PC-3 (cell line): ENCODE data around the gene PRKAR1B. TPM values are rescaled to one million over a fixed set of nuclear protein-coding genes. Genes with fewer than 3 reads are reported as not detected.
"Not testable (repeated sequence)": the region's sequence is repeated elsewhere in the genome, so short reads cannot be mapped to it uniquely, and the experiment has no call there.

ENCODE experiments used
- ATAC-seq: fragments of 200-7000 bp; cut with Tn5 transposase; 2 replicates; pipeline ENCODE4 v1.9.1; 2020; ENCODE audit warnings: mild to moderate bottlenecking, moderate library complexity
- BruUV-seq: library from RNA; stranded (reverse); fragments of 400-500 nt; replicated peaks from 2 replicates; lab custom pipeline; 2021; lab: Mats Ljungman, UMichigan
- CTCF ChIA-PET: fragments of 300-600 bp; sonication (Branson Sonifier 250); formaldehyde crosslinking; loops from one replicate; lab custom pipeline; 2022; ENCODE audit warnings: antibody characterized with exemption; lab: Charles Lee
- POLR2A ChIA-PET: fragments of 300-600 bp; sonication (Branson Sonifier 250); formaldehyde crosslinking; loops from one replicate; lab custom pipeline; 2022; ENCODE audit warnings: antibody characterized with exemption; ENCODE audit not compliant: unreplicated experiment; lab: Charles Lee
- DNase-seq: peaks from one replicate; pipeline ENCODE4 v3.0.0-alpha.2; 2015
- H2AFZ ChIP-seq: fragments of 300-600 bp; sonication (generic); 2 replicates; pipeline ENCODE4 v1.6.0; 2016; ENCODE audit warnings: antibody characterized with exemption, low read length
- H3F3A ChIP-seq: fragments of 300-600 bp; sonication (generic); one replicate; pipeline ENCODE4 v1.6.0; 2017; ENCODE audit warnings: antibody characterized with exemption, low read length, control low read depth, mild to moderate bottlenecking; ENCODE audit not compliant: unreplicated experiment
- H3K27ac ChIP-seq: fragments of 300-600 bp; sonication (generic); 2 replicates; pipeline ENCODE4 v1.5.1; 2016; ENCODE audit warnings: mild to moderate bottlenecking, low read length
- H3K27me3 ChIP-seq: fragments of 300-600 bp; sonication (generic); 2 replicates; pipeline ENCODE4 v1.6.1; 2016; ENCODE audit warnings: low read length, mixed read lengths
- H3K36me3 ChIP-seq: fragments of 300-600 bp; sonication (generic); 2 replicates; pipeline ENCODE4 v1.6.1; 2016; ENCODE audit warnings: low read depth, mixed run types, low read length, mixed read lengths
- H3K4me1 ChIP-seq: fragments of 300-600 bp; sonication (generic); 2 replicates; pipeline ENCODE4 v1.5.1; 2016; ENCODE audit warnings: low read length; ENCODE audit not compliant: insufficient read depth
- H3K4me2 ChIP-seq: fragments of 300-600 bp; sonication (generic); 2 replicates; pipeline ENCODE4 v1.6.0; 2016; ENCODE audit warnings: low read length
- H3K4me3 ChIP-seq: fragments of 300-600 bp; sonication (generic); 2 replicates; pipeline ENCODE4 v1.5.1; 2016; ENCODE audit warnings: mild to moderate bottlenecking, low read length, mixed read lengths
- H3K79me2 ChIP-seq: fragments of 300-600 bp; sonication (generic); 2 replicates; pipeline ENCODE4 v1.6.1; 2017; ENCODE audit warnings: low read length, mixed read lengths
- H3K9ac ChIP-seq: fragments of 300-600 bp; sonication (generic); 2 replicates; pipeline ENCODE4 v1.6.0; 2016; ENCODE audit warnings: mild to moderate bottlenecking, low read length
- H3K9me2 ChIP-seq: fragments of 300-600 bp; sonication (generic); replicated peaks from 2 replicates; pipeline ENCODE4 v1.6.1; 2016; ENCODE audit warnings: mixed run types, low read length, mixed read lengths
- H3K9me3 ChIP-seq: fragments of 300-600 bp; sonication (generic); 2 replicates; pipeline ENCODE4 v1.6.1; 2016; ENCODE audit warnings: low read length, mixed read lengths
- H4K20me1 ChIP-seq: fragments of 300-600 bp; sonication (generic); 2 replicates; pipeline ENCODE4 v1.6.1; 2016; ENCODE audit warnings: low read length, mixed read lengths
- EZH2 ChIP-seq: fragments of 300-600 bp; sonication (generic); IDR thresholded peaks from one replicate; pipeline ENCODE4 v1.6.1; 2017; ENCODE audit warnings: antibody characterized with exemption, mild to moderate bottlenecking, low read length; ENCODE audit not compliant: unreplicated experiment
- EZH2phosphoT487 ChIP-seq: fragments of 300-600 bp; sonication (generic); IDR thresholded peaks from 2 replicates; pipeline ENCODE4 v1.6.1; 2018; ENCODE audit warnings: mild to moderate bottlenecking, antibody characterized with exemption, low read length, borderline replicate concordance
- intact Hi-C: fragments of 100-400 bp; cut with micrococcal nuclease; formaldehyde crosslinking; loops from 2 replicates; pipeline ENCODE4 v1.9.0; 2023
- total RNA-seq: library from RNA; depleted of rRNA; stranded (reverse); fragments of >200 nt; gene quantifications from 2 replicates; pipeline ENCODE4 v1.2.3, GENCODE V29; 2014
- TF ChIP-seq, protein P1 (sequence below): fragments of 300-600 bp; sonication (generic); conservative IDR thresholded peaks from 2 replicates; pipeline ENCODE4 v1.5.1; 2017; ENCODE audit warnings: antibody characterized with exemption, low read depth, mild to moderate bottlenecking, low read length

PRKAR1B gene
- total RNA-seq, 1 experiment from 2014 or later = 15.6 TPM

DNA sequence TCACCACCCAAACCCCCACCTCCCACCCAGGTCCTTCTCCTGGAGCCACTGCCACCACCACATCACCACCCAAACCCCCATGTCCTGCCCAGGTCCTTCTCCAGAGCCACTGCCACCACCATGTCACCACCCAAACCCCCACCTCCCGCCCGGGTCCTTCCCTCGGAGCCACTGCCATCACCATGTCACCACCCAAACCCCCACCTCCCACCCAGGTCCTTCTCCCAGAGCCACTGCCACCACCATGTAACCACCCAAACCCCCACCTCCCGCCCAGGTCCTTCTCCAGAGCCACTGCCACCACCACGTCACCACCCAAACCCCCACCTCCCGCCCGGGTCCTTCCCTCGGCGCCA lies 175.5 kb downstream of the PRKAR1B start:
- POLR2A ChIA-PET, ATAC-seq: not testable (repeated sequence)

DNA sequence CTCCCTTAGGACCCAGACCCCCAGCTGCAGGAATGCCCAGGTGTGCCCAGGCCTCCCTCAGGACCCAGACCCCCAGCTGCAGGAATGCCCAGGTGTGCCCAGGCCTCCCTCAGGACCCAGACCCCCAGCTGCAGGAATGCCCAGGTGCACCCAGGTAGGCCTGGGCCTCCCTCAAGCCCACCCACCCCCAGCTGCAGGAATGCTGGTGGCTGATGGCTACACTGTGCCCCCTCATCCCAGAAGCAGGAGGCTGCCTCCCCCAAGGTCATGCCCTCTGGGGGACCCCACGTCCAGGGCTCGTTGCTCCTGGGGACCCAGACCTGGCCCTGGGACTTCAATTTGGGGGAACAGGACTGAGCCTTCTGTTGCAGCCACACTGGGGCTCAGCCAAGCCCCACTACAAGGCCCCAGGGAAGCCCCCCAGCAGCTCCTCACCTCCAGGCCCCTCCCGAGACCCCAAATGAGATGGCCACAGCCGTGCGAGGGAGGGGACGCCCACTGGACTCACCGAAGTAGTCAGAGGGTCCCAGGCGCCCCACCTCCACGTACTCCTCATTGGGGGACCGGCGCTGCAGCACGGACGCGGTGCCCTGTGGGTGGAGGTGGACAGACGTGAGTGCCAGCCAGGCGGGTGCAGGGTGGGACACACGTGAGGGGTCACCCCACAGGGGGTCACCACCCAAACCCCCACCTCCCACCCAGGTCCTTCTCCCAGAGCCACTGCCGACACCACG lies 176.0 kb downstream of the PRKAR1B start:
- Histone ChIP-seq H3K27ac (no peak overlapping the region), H2AFZ (no peak overlapping the region), H3K36me3 (no peaks in the 10 kb centered on the region), H3K4me2 (no peak overlapping the region), H3K27me3 (no peaks in the 10 kb centered on the region), H3K4me1 (no peaks in the 10 kb centered on the region), H3K9ac (no peak overlapping the region), H3K4me3 (no peak overlapping the region), H4K20me1 (no peaks in the 10 kb centered on the region), H3K79me2 (no peaks in the 10 kb centered on the region), H3F3A (no peaks in the 10 kb centered on the region), H3K9me3 (no peaks in the 10 kb centered on the region), H3K9me2 (no peaks in the 10 kb centered on the region)
- no TSS peak for BruUV-seq
- CTCF ChIA-PET = no interaction called here
- DNase-seq (no peak), ATAC-seq (no peak)
- POLR2A ChIA-PET = no interaction called here
- TF ChIP-seq EZH2 = no peak
- TF ChIP-seq, protein P1, sequence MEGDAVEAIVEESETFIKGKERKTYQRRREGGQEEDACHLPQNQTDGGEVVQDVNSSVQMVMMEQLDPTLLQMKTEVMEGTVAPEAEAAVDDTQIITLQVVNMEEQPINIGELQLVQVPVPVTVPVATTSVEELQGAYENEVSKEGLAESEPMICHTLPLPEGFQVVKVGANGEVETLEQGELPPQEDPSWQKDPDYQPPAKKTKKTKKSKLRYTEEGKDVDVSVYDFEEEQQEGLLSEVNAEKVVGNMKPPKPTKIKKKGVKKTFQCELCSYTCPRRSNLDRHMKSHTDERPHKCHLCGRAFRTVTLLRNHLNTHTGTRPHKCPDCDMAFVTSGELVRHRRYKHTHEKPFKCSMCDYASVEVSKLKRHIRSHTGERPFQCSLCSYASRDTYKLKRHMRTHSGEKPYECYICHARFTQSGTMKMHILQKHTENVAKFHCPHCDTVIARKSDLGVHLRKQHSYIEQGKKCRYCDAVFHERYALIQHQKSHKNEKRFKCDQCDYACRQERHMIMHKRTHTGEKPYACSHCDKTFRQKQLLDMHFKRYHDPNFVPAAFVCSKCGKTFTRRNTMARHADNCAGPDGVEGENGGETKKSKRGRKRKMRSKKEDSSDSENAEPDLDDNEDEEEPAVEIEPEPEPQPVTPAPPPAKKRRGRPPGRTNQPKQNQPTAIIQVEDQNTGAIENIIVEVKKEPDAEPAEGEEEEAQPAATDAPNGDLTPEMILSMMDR = no peak
- no peak for TF ChIP-seq EZH2phosphoT487
- intact Hi-C loops = no loop called here

More for the DNA sequence above, 175.5 kb downstream of the PRKAR1B start:
- H3K36me3 ChIP-seq, DNase-seq, H3K4me1 ChIP-seq, H3K9me2 ChIP-seq, H3K9ac ChIP-seq, H3F3A ChIP-seq, H4K20me1 ChIP-seq, H3K27ac ChIP-seq, intact Hi-C loops, H3K4me2 ChIP-seq, H3K27me3 ChIP-seq, H3K79me2 ChIP-seq, CTCF ChIA-PET, BruUV-seq, H3K9me3 ChIP-seq, H2AFZ ChIP-seq, H3K4me3 ChIP-seq: not testable (repeated sequence)

DNA sequence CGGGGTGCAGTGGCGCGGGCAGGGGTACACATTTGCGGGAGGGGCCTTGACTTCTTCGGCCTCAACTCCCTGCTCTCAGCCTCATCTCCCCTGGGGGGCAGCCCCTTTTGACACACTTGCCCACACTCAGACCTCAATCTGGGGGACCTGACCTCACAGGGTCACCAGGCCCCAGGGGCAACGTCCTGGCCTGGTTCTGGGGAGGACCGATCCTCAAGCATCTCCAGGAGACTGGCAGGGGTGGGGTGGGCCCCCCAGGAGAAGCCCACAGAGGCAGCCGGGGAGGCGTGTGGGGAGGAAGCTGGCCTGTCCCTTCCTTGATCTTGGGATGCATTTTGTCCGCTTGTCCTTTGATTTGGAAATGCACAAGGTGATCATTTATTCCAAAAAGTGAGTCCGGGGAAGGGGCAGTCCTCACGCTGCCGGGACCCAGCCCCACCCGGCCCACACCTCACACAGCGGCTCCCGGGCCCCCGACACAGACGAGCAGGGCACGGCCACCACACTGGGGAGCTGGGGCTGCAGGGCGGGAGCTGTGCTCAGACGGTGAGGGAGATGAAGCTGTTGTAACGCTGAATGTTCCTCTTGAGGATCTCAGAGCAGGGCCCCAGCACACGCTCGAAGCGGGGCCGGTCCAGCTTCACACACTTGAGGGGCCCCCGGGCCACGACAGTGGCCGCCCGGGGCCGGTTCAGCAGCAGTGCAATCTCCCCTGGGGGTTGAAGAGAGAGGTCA lies 177.0 kb downstream of the PRKAR1B start:
- no peaks in the 10 kb centered on the region for H3K36me3 ChIP-seq
- H3F3A ChIP-seq = no peaks in the 10 kb centered on the region
- no peak for TF ChIP-seq EZH2phosphoT487
- TF ChIP-seq, protein P1 = no peak
- TF ChIP-seq EZH2 = no peak
- no TSS peak for BruUV-seq
- H3K9ac ChIP-seq = no peak overlapping the region
- no peaks in the 10 kb centered on the region for H3K27me3 ChIP-seq
- ChIA-PET POLR2A (no interaction called here), CTCF (no interaction called here)
- H3K4me2 ChIP-seq = no peak overlapping the region
- no peak overlapping the region for H3K27ac ChIP-seq
- DNase-seq = no peak
- no peak for ATAC-seq
- H3K4me1 ChIP-seq = no peaks in the 10 kb centered on the region
- no peaks in the 10 kb centered on the region for H3K9me3 ChIP-seq
- H3K79me2 ChIP-seq = no peaks in the 10 kb centered on the region
- H3K9me2 ChIP-seq = no peaks in the 10 kb centered on the region
- H3K4me3 ChIP-seq = no peak overlapping the region
- intact Hi-C loops = no loop called here
- H4K20me1 ChIP-seq = no peaks in the 10 kb centered on the region
- H2AFZ ChIP-seq = no peak overlapping the region
